Ovary (tissue), 9 donors: ENCODE data around the gene ARHGAP23. TPM values are rescaled to one million over a fixed set of nuclear protein-coding genes. Genes with fewer than 3 reads are reported as not detected.

Experiments
- DNase-seq, 5 donors: peaks; one replicate each; pipeline ENCODE4 v3.0.0-alpha.2; 2019 to 2020
- H3K27ac ChIP-seq, 2 donors: fragments of 200-600 bp; one replicate each; pipeline versions ENCODE4 v1.5.1 to v1.8.0; 2019 to 2022
- H3K27me3 ChIP-seq: fragments of 200-600 bp; one replicate; pipeline ENCODE4 v1.8.0; 2022
- H3K36me3 ChIP-seq: fragments of 200-600 bp; sonication (generic); one replicate; pipeline ENCODE4 v1.5.1; 2019
- H3K4me1 ChIP-seq: one replicate; pipeline ENCODE4 v1.8.1; 2013; ENCODE audit warnings: mild to moderate bottlenecking, moderate library complexity; ENCODE audit not compliant: insufficient read depth
- H3K4me3 ChIP-seq: fragments of 200-600 bp; sonication (generic); one replicate; pipeline ENCODE4 v1.5.1; 2017
- H3K9me3 ChIP-seq, 2 donors: fragments of 200-600 bp in 1 of 2; sonication (generic) in 1 of 2; one replicate each; pipeline versions ENCODE4 v1.5.1 to v1.8.1; 2013 to 2019; ENCODE audit warnings: mild to moderate bottlenecking in 1 of 2, moderate library complexity in 1 of 2
- CTCF ChIP-seq, 3 donors: fragments of 450-650 bp in 2 of 3; fragments of 200-600 bp in 1 of 3; IDR thresholded peaks; one replicate each; pipeline versions ENCODE4 v1.5.1 to v1.8.0; 2016 to 2022; ENCODE audit warnings: antibody characterized with exemption in 3 of 3, mild to moderate bottlenecking in 1 of 3
- EP300 ChIP-seq: sonication (generic); formaldehyde crosslinking; IDR thresholded peaks from one replicate; pipeline ENCODE4 v1.6.1; 2017; ENCODE audit warnings: antibody characterized with exemption
- POLR2A ChIP-seq: fragments of 450-650 bp; IDR thresholded peaks from one replicate; pipeline ENCODE4 v1.6.1; 2017; ENCODE audit warnings: antibody characterized with exemption, mild to moderate bottlenecking, moderate library complexity
- WGBS, 3 donors: extraction: QIAGEN DNeasy Blood & Tissue Kit in 1 of 3; methylation state at CpG; one replicate each; pipeline versions ENCODE4 v1.1.5 to v1.1.7; 2013 to 2017; 5-methylcytosine and 5-hydroxymethylcytosine counted together
- intact Hi-C, 4 donors: fragments of 100-400 bp; cut with DNase I; formaldehyde crosslinking; loops; one replicate each; pipeline versions ENCODE4 v1.11.0 to v1.15.1; 2022 to 2023
- polyA plus RNA-seq, 2 donors: library from polyadenylated mRNA; stranded (reverse); fragments of 200-250 nt in 1 of 2; fragments of 350-450 nt in 1 of 2; fragmentation: Illumina TruSeq in 1 of 2; extraction: RNeasy Lipid Tissue Mini Kit (QIAGEN cat#74804) in 1 of 2; gene quantifications; one replicate each; pipeline ENCODE4 v1.2.3, GENCODE V29; 2013 to 2014
- total RNA-seq, 7 donors: library from RNA; depleted of rRNA in 2 of 7; stranded (reverse); fragments of >200 nt in 2 of 7; fragmentation: NEBNext Ultra II Directional in 3 of 7; extraction: Animal tissue kit (Norgen Biotek cat#: 25700) in 3 of 7; gene quantifications; one replicate each; pipeline versions ENCODE4 v1.1.0 to v1.2.4, GENCODE V29; 2016 to 2023
- donor health status: DM: no; HTN: no; CAD: no; lungs with moderate emphysema.
- donor health status: DM: no; HTN: no; CAD: no.
- donor health status: Bipolar disorder and iron deficiency.
- donor health status: DM: yes; HTN: yes; CAD: no.
- donor health status: DM: no; HTN: no; CAD: no.
- donor health status: DM: yes; HTN: yes; CAD: no.

Gene ARHGAP23
- total and polyA plus RNA-seq, 9 donors = 13.7 to 76.4 (median 45.3) TPM

- Histone ChIP-seq H3K4me3 (no peak overlapping the region), H3K36me3 (no peaks in the 10 kb centered on the region), H3K4me1 (peaks cover 10% of the 10 kb centered on the region), H3K27me3 (no peaks in the 10 kb centered on the region), H3K27ac (no peak overlapping the region), H3K9me3 (no peaks in the 10 kb centered on the region)
- no peak for DNase-seq
- intact Hi-C loops = no loop called here
- 76 to 84% (median 78%) methylated on average over 9 of the region's 9 CpGs for WGBS, 3 donors
- no peak for TF ChIP-seq POLR2A
Observed at GRCh38 chr17:38448208-38448771, 20.0 kb downstream of the ARHGAP23 start.

- no peaks in the 10 kb centered on the region for H3K27me3 ChIP-seq
- no peaks in the 10 kb centered on the region for H3K36me3 ChIP-seq
- peaks cover 13% of the 10 kb centered on the region for H3K4me1 ChIP-seq
- intact Hi-C loops = no loop called here
- no peak for TF ChIP-seq CTCF (IDR thresholded peaks at IDR 0.05)
- no peak for TF ChIP-seq EP300
- TF ChIP-seq POLR2A = no peak
- DNase-seq = peak in 1 of 5 donors; percentile 19
- no peaks in the 10 kb centered on the region for H3K9me3 ChIP-seq
- 77 to 85% (median 81%) methylated on average over 14 to 15 of the region's 15 CpGs for WGBS, 3 donors
- no peak overlapping the region for H3K27ac ChIP-seq
- H3K4me3 ChIP-seq = no peak overlapping the region
Observed at GRCh38 chr17:38449364-38449763, 21.1 kb downstream of the ARHGAP23 start.

DNA sequence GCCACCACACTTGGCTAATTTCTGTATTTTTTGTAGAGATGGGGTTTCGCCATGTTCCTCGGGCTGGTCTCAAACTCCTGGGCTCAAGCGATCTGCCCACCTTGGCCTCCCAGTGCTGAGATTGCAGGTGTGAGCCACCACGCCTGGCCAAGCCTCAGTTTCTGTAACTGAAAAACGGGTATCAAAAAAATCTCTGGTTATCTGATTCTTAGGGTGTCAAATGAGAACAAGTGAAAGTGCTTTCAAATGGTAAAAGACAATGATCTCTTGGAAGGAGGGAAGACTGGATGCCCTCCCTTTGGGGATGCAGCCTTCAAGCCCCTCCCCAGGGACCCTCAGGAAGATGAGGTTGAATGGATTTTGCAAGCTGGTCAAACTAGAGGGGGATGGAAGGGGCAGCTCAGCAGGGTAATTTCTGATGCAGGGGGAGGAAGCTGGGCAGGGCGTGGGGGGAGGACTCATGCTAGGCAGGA lies 22.3 kb downstream of the ARHGAP23 start:
- peaks cover 19% of the 10 kb centered on the region for H3K4me1 ChIP-seq
- no peaks in the 10 kb centered on the region for H3K9me3 ChIP-seq
- H3K27ac ChIP-seq = no peak overlapping the region
- 73 to 85% (median 85%) methylated on average over 6 of the region's 6 CpGs for WGBS, 3 donors
- H3K36me3 ChIP-seq = no peaks in the 10 kb centered on the region
- no peak for DNase-seq
- TF ChIP-seq EP300 (no peak), POLR2A (no peak), CTCF (IDR thresholded peaks at IDR 0.05) (no peak)
- no peaks in the 10 kb centered on the region for H3K27me3 ChIP-seq
- H3K4me3 ChIP-seq = no peak overlapping the region
- intact Hi-C loops = no loop called here

- H3K9me3 ChIP-seq = no peaks in the 10 kb centered on the region
- H3K4me1 ChIP-seq = peaks cover 19% of the 10 kb centered on the region
- no peak overlapping the region for H3K27ac ChIP-seq
- DNase-seq = peak in 1 of 5 donors; percentile 40
- intact Hi-C loops = no loop called here
- no peaks in the 10 kb centered on the region for H3K36me3 ChIP-seq
- 26 to 39% (median 32%) methylated on average over 9 to 10 of the region's 10 CpGs for WGBS, 3 donors
- H3K4me3 ChIP-seq = no peak overlapping the region
- no peaks in the 10 kb centered on the region for H3K27me3 ChIP-seq
- TF ChIP-seq EP300 = no peak
- TF ChIP-seq POLR2A = no peak
- TF ChIP-seq CTCF (IDR thresholded peaks at IDR 0.05) = no peak
Observed at GRCh38 chr17:38451030-38451839, 23.0 kb downstream of the ARHGAP23 start.
